ENCODE data around the gene UBE2F.

DNA sequence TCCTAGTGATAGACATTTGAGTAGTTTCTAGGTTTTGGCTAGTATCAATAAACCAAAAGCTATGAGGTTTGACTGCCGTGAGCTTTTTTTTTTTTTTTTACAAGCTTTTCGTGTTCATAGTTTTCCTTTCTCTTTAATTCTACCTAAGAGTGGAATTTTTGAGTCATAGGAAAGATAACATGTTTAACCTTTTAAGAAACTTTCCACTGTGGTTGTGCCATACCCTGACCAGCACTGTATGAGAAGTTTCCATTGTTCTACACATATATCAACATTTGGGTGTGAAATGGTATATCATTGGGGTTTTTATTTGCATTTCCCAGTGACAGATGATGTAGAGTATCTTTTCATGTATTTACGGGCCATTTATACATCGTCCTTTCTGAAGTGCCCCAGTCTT lies 31.7 kb downstream of the UBE2F start:
- TF ChIP-seq, protein P1, sequence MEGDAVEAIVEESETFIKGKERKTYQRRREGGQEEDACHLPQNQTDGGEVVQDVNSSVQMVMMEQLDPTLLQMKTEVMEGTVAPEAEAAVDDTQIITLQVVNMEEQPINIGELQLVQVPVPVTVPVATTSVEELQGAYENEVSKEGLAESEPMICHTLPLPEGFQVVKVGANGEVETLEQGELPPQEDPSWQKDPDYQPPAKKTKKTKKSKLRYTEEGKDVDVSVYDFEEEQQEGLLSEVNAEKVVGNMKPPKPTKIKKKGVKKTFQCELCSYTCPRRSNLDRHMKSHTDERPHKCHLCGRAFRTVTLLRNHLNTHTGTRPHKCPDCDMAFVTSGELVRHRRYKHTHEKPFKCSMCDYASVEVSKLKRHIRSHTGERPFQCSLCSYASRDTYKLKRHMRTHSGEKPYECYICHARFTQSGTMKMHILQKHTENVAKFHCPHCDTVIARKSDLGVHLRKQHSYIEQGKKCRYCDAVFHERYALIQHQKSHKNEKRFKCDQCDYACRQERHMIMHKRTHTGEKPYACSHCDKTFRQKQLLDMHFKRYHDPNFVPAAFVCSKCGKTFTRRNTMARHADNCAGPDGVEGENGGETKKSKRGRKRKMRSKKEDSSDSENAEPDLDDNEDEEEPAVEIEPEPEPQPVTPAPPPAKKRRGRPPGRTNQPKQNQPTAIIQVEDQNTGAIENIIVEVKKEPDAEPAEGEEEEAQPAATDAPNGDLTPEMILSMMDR (conservative IDR thresholded peaks at IDR 0.05; ENCODE audit: low read depth, low read length): no peak
- TF ChIP-seq EZH2 (IDR thresholded peaks at IDR 0.05; ENCODE audit: borderline replicate concordance, low read depth, low read length, poor library complexity, severe bottlenecking): no peak

Data from A673 (cell line).